ENCODE measurements around the gene BMP8B.

The BMP8B gene

GRCh38 chr1:39727221-39727931 is 61.3 kb downstream of the BMP8B start:
- Histone ChIP-seq H3K4me1 (ENCODE audit: insufficient read depth, poor library complexity, severe bottlenecking) (peaks cover 2% of the 10 kb centered on the region), H3K27ac (ENCODE audit: poor library complexity, severe bottlenecking) (no peak overlapping the region), H3K9me3 (ENCODE audit: severe bottlenecking) (no peaks in the 10 kb centered on the region), H3K4me3 (ENCODE audit: severe bottlenecking) (no peak overlapping the region), H3K36me3 (ENCODE audit: low read depth) (no peaks in the 10 kb centered on the region), H3K27me3 (ENCODE audit: insufficient read depth, poor library complexity, severe bottlenecking) (no peaks in the 10 kb centered on the region)
- no peak for ATAC-seq (ENCODE audit: low read depth)
- DNase-seq (ENCODE audit: low spot score) = no peak
- no peak for TF ChIP-seq CTCF (IDR thresholded peaks at IDR 0.05; ENCODE audit: poor library complexity, severe bottlenecking)

- Histone ChIP-seq H3K9me3 (ENCODE audit: severe bottlenecking) (no peaks in the 10 kb centered on the region), H3K36me3 (ENCODE audit: low read depth) (no peaks in the 10 kb centered on the region), H3K27me3 (ENCODE audit: insufficient read depth, poor library complexity, severe bottlenecking) (no peaks in the 10 kb centered on the region), H3K27ac (ENCODE audit: poor library complexity, severe bottlenecking) (no peak overlapping the region), H3K4me3 (ENCODE audit: severe bottlenecking) (no peak overlapping the region), H3K4me1 (ENCODE audit: insufficient read depth, poor library complexity, severe bottlenecking) (peaks cover 2% of the 10 kb centered on the region)
- TF ChIP-seq CTCF (IDR thresholded peaks at IDR 0.05; ENCODE audit: poor library complexity, severe bottlenecking) = no peak
- DNase-seq (ENCODE audit: low spot score) = no peak
- ATAC-seq (ENCODE audit: low read depth) = no peak
Measured at GRCh38 chr1:39726600-39726999, 62.1 kb downstream of the BMP8B start.

GRCh38 chr1:39722495-39722894 is 66.2 kb downstream of the BMP8B start:
- H3K27me3 ChIP-seq (ENCODE audit: insufficient read depth, poor library complexity, severe bottlenecking) = no peaks in the 10 kb centered on the region
- H3K4me3 ChIP-seq (ENCODE audit: severe bottlenecking) = no peak overlapping the region
- no peaks in the 10 kb centered on the region for H3K36me3 ChIP-seq (ENCODE audit: low read depth)
- peak overlapping the region; percentile 30 for H3K27ac ChIP-seq (ENCODE audit: poor library complexity, severe bottlenecking)
- DNase-seq (ENCODE audit: low spot score) (no peak), ATAC-seq (ENCODE audit: low read depth) (peak; percentile 91)
- no peaks in the 10 kb centered on the region for H3K9me3 ChIP-seq (ENCODE audit: severe bottlenecking)
- no peak for TF ChIP-seq CTCF (IDR thresholded peaks at IDR 0.05; ENCODE audit: poor library complexity, severe bottlenecking)
- H3K4me1 ChIP-seq (ENCODE audit: insufficient read depth, poor library complexity, severe bottlenecking) = peaks cover 2% of the 10 kb centered on the region

GRCh38 chr1:39721664-39722063 is 67.0 kb downstream of the BMP8B start:
- no peak for TF ChIP-seq CTCF (IDR thresholded peaks at IDR 0.05; ENCODE audit: poor library complexity, severe bottlenecking)
- peaks cover 5% of the 10 kb centered on the region for H3K27me3 ChIP-seq (ENCODE audit: insufficient read depth, poor library complexity, severe bottlenecking)
- ATAC-seq (ENCODE audit: low read depth) (no peak), DNase-seq (ENCODE audit: low spot score) (no peak)
- no peak overlapping the region for H3K27ac ChIP-seq (ENCODE audit: poor library complexity, severe bottlenecking)
- no peaks in the 10 kb centered on the region for H3K9me3 ChIP-seq (ENCODE audit: severe bottlenecking)
- no peaks in the 10 kb centered on the region for H3K36me3 ChIP-seq (ENCODE audit: low read depth)
- H3K4me1 ChIP-seq (ENCODE audit: insufficient read depth, poor library complexity, severe bottlenecking) = peaks cover 2% of the 10 kb centered on the region
- H3K4me3 ChIP-seq (ENCODE audit: severe bottlenecking) = no peak overlapping the region
